Upper lobe of left lung (tissue), 6 donors: ENCODE measurements around the gene CDHR2. TPM values are rescaled to one million over a fixed set of nuclear protein-coding genes. Genes with fewer than 3 reads are reported as not detected.
A peak's percentile ranks its signal among the peaks of the same experiment; 100 is the strongest.

Experiments used
- ATAC-seq, 2 donors: fragments of 200-7000 bp; cut with Tn5 transposase; one replicate each; pipeline ENCODE4 v1.9.1; 2022; ENCODE audit warnings: mild to moderate bottlenecking in 2 of 2, moderate library complexity in 2 of 2; ENCODE audit not compliant: low FRiP score in 2 of 2
- DNase-seq, 2 donors: peaks; one replicate each; pipeline ENCODE4 v3.0.0-alpha.2; 2019 to 2020
- H3K27ac ChIP-seq, 4 donors: fragments of 200-600 bp; sonication (generic); one replicate each; pipeline ENCODE4 v1.5.1; 2016 to 2019
- H3K27me3 ChIP-seq, 4 donors: fragments of 200-600 bp; sonication (generic); one replicate each; pipeline ENCODE4 v1.5.1; 2017 to 2019
- H3K36me3 ChIP-seq, 4 donors: fragments of 200-600 bp; sonication (generic); one replicate each; pipeline ENCODE4 v1.5.1; 2016 to 2019
- H3K4me1 ChIP-seq, 4 donors: fragments of 200-600 bp; sonication (generic); one replicate each; pipeline ENCODE4 v1.5.1; 2018 to 2019
- H3K4me3 ChIP-seq, 4 donors: fragments of 200-600 bp; sonication (generic); one replicate each; pipeline ENCODE4 v1.5.1; 2017 to 2019; ENCODE audit warnings: mild to moderate bottlenecking in 2 of 4, moderate library complexity in 1 of 4
- H3K9me3 ChIP-seq, 4 donors: fragments of 200-600 bp; sonication (generic); one replicate each; pipeline ENCODE4 v1.5.1; 2018 to 2019
- EP300 ChIP-seq, 4 donors: sonication (generic); formaldehyde crosslinking; IDR thresholded peaks; one replicate each; pipeline ENCODE4 v1.5.1; 2017; ENCODE audit warnings: antibody characterized with exemption in 4 of 4, control low read depth in 2 of 4
- POLR2A ChIP-seq, 4 donors: fragments of 450-650 bp; IDR thresholded peaks; one replicate each; pipeline ENCODE4 v1.5.1; 2016 to 2017; ENCODE audit warnings: antibody characterized with exemption in 4 of 4, mild to moderate bottlenecking in 2 of 4
- POLR2AphosphoS5 ChIP-seq, 2 donors: sonication (generic); formaldehyde crosslinking; IDR thresholded peaks; one replicate each; pipeline ENCODE4 v1.5.1; 2017; ENCODE audit warnings: antibody characterized with exemption in 2 of 2
- WGBS, 2 donors: methylation state at CpG; one replicate each; pipeline ENCODE4 v1.1.5; 2017 to 2018; 5-methylcytosine and 5-hydroxymethylcytosine counted together
- total RNA-seq, 6 donors: library from RNA; depleted of rRNA in 4 of 6; stranded (reverse); fragments of >200 nt in 4 of 6; gene quantifications; one replicate each; pipeline versions ENCODE4 v1.1.0 to v1.2.1, GENCODE V29; 2016 to 2021
- TF ChIP-seq, protein P1 (sequence below), 6 experiments: fragments of 450-650 bp in 4 of 6; fragments of 200-600 bp in 2 of 6; sonication (generic) in 2 of 6; IDR thresholded peaks; one replicate each; pipeline ENCODE4 v1.5.1; 2016 to 2019; ENCODE audit warnings: antibody characterized with exemption in 6 of 6
- donor health status: DM: no; HTN: no; CAD: no; lungs with moderate emphysema.
- donor health status: DM: no; HTN: yes; CAD: no; lungs with severe emphysema.

CDHR2 gene
- total RNA-seq, 6 donors from 2014 or later = 0.30 to 0.34 TPM; not detected in 4

- Histone ChIP-seq H3K27ac (no peak overlapping the region), H3K27me3 (no peaks in the 10 kb centered on the region), H3K4me1 (peaks cover 0 to 7% (median 0%) of the 10 kb centered on the region in 4 donors), H3K36me3 (no peaks in the 10 kb centered on the region), H3K9me3 (no peaks in the 10 kb centered on the region), H3K4me3 (no peak overlapping the region)
- WGBS, 2 donors = 46% methylated on average over 10 of the region's 10 CpGs; no CpG with 5 or more reads in 1 of the 2 donors
- ATAC-seq (no peak), DNase-seq (no peak)
- TF ChIP-seq POLR2AphosphoS5 (IDR thresholded peaks at IDR 0.05) = no peak
- TF ChIP-seq, protein P1, sequence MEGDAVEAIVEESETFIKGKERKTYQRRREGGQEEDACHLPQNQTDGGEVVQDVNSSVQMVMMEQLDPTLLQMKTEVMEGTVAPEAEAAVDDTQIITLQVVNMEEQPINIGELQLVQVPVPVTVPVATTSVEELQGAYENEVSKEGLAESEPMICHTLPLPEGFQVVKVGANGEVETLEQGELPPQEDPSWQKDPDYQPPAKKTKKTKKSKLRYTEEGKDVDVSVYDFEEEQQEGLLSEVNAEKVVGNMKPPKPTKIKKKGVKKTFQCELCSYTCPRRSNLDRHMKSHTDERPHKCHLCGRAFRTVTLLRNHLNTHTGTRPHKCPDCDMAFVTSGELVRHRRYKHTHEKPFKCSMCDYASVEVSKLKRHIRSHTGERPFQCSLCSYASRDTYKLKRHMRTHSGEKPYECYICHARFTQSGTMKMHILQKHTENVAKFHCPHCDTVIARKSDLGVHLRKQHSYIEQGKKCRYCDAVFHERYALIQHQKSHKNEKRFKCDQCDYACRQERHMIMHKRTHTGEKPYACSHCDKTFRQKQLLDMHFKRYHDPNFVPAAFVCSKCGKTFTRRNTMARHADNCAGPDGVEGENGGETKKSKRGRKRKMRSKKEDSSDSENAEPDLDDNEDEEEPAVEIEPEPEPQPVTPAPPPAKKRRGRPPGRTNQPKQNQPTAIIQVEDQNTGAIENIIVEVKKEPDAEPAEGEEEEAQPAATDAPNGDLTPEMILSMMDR (IDR thresholded peaks at IDR 0.05) = peak in 1 of 6 experiments; percentile 19
Measured at GRCh38 chr5:176574297-176574591, 25.1 kb downstream of the CDHR2 start.

DNA sequence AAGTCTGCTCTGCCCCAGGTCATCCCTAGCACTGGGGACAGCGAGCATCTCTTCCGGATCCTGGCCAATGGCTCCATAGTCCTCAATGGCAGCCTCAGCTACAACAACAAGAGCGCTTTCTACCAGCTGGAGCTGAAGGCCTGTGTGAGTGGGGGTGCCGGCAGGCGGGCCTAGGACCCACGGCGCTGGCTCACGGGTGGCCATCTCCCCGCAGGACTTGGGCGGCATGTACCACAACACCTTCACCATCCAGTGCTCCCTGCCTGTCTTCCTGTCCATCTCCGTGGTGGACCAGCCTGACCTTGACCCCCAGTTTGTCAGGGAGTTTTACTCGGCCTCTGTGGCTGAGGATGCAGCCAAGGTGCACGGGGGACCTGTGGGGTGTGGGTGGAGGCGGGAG is 25.9 kb downstream of the CDHR2 start:
- DNase-seq (no peak), ATAC-seq (no peak)
- H3K27me3 ChIP-seq = no peaks in the 10 kb centered on the region
- no peak overlapping the region for H3K27ac ChIP-seq
- TF ChIP-seq, protein P1 (IDR thresholded peaks at IDR 0.05) = no peak
- TF ChIP-seq EP300 (IDR thresholded peaks at IDR 0.05) (no peak), POLR2AphosphoS5 (IDR thresholded peaks at IDR 0.05) (no peak), POLR2A (IDR thresholded peaks at IDR 0.05) (no peak)
- no peaks in the 10 kb centered on the region for H3K36me3 ChIP-seq
- H3K9me3 ChIP-seq = no peaks in the 10 kb centered on the region
- H3K4me3 ChIP-seq = no peak overlapping the region
- peaks cover 0 to 7% (median 0%) of the 10 kb centered on the region in 4 donors for H3K4me1 ChIP-seq
- 81 to 83% methylated on average over 10 to 13 of the region's 14 CpGs for WGBS, 2 donors

DNA sequence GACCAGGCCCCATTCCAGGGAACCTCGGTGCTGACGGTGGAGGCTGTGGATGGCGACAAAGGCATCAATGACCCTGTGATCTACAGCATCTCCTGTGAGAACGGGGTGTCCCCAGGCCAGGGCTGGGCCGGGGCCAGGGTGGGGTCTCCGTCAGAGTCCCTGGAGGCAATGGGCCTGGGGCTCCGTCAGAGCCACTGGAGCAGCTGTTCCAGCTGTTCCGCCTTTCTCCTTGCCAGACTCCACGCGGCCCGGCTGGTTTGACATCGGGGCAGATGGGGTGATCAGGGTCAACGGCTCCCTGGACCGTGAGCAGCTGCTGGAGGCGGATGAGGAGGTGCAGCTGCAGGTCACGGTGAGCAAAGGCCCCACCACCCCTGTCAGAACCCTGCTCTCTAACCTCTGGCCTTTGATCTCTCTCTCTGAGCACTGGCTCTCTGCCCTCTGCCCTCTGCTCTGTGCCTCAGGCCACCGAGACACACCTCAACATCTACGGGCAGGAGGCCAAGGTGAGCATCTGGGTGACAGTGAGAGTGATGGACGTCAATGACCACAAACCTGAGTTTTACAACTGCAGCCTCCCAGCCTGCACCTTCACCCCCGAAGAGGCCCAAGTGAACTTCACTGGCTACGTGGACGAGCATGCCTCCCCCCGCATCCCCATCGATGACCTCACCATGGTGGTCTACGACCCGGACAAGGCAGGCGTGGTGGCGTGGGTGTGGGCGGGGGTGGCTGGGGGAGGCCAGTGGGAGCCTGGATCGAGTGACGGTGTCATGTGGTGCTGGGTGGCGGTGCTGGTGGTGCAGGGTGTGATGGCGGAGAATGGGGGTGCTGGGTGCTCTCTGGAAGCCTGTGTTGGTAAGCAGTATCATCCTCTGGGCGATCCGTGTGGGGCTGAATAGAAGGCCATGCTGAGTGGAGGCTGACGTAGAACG is 26.6 kb downstream of the CDHR2 start:
- TF ChIP-seq POLR2AphosphoS5 (IDR thresholded peaks at IDR 0.05) (no peak), EP300 (IDR thresholded peaks at IDR 0.05) (no peak), POLR2A (IDR thresholded peaks at IDR 0.05) (no peak)
- TF ChIP-seq, protein P1 (IDR thresholded peaks at IDR 0.05) = no peak
- ATAC-seq = no peak
- 86% methylated on average over 17 to 37 of the region's 37 CpGs for WGBS, 2 donors
- Histone ChIP-seq H3K9me3 (no peaks in the 10 kb centered on the region), H3K4me3 (no peak overlapping the region), H3K27ac (no peak overlapping the region), H3K36me3 (no peaks in the 10 kb centered on the region), H3K27me3 (no peaks in the 10 kb centered on the region), H3K4me1 (peaks cover 0 to 7% (median 0%) of the 10 kb centered on the region in 4 donors)
- DNase-seq = no peak

DNA sequence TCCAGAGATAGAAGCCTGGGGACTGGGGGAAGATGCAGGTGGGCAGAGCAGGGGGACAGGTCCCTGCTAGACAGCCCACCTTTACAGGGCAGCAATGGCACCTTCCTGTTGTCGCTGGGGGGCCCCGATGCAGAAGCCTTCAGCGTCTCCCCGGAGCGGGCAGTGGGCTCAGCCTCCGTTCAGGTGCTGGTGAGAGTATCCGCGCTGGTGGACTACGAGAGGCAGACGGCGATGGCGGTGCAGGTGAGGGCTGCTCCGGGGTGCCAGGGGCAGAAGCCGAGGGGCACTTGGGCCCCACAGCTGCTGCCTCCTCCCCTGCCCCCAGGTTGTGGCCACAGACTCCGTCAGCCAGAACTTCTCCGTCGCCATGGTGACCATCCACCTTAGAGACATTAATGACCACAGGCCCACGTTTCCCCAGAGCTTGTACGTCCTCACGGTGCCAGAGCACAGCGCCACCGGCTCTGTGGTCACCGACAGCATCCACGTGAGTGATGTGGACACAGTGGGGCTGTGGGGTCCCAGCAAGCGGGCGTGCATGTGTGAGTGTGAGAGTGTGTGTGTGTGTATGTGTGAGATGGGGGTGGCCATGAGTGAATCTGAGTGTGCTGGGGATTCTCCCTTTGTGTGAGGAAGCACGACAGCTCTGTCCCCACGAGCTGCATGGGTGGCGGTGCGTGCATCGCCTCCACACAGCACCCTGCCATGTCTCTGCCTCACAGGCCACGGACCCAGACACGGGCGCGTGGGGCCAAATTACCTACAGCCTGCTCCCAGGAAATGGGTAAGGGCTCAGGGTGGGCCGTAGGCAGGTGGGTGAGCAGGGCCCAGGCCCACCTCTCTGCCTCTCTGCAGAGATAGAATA is 28.4 kb downstream of the CDHR2 start:
- ATAC-seq = no peak
- no peaks in the 10 kb centered on the region for H3K27me3 ChIP-seq
- TF ChIP-seq POLR2AphosphoS5 (IDR thresholded peaks at IDR 0.05) = no peak
- TF ChIP-seq POLR2A (IDR thresholded peaks at IDR 0.05) = no peak
- no peak for TF ChIP-seq EP300 (IDR thresholded peaks at IDR 0.05)
- TF ChIP-seq, protein P1 (IDR thresholded peaks at IDR 0.05) = no peak
- peak in 1 of 2 donors; percentile 75 for DNase-seq
- H3K36me3 ChIP-seq = no peaks in the 10 kb centered on the region
- WGBS, 2 donors = 83 to 88% methylated on average over 31 to 33 of the region's 36 CpGs
- no peak overlapping the region for H3K27ac ChIP-seq
- no peak overlapping the region for H3K4me3 ChIP-seq
- H3K9me3 ChIP-seq = no peaks in the 10 kb centered on the region
- peaks cover 0 to 7% (median 0%) of the 10 kb centered on the region in 4 donors for H3K4me1 ChIP-seq
